Cardiac muscle cell (in vitro differentiated cells and primary cell): ENCODE data around the gene LCE7A. TPM values are rescaled to one million over a fixed set of nuclear protein-coding genes. Genes with fewer than 3 reads are reported as not detected.

Experiments used
- DNase-seq, 2 donors: peaks; one replicate each; pipeline versions ENCODE4 v3.0.0 to v3.0.0-alpha.2; 2010 to 2017; ENCODE audit warnings: low read depth in 1 of 2, low spot score in 1 of 2
- H3K27ac ChIP-seq: fragments of 200-600 bp; sonication (generic); 2 replicates; pipeline ENCODE4 v1.5.1; 2016
- H3K27me3 ChIP-seq: fragments of 200-600 bp; sonication (generic); 2 replicates; pipeline ENCODE4 v1.6.0; 2016; ENCODE audit warnings: control low read depth
- H3K36me3 ChIP-seq: fragments of 200-600 bp; sonication (generic); 2 replicates; pipeline ENCODE4 v1.5.1; 2016; ENCODE audit warnings: control low read depth
- H3K4me1 ChIP-seq: fragments of 200-600 bp; sonication (generic); 2 replicates; pipeline ENCODE4 v1.8.1; 2017; ENCODE audit warnings: low read depth, mild to moderate bottlenecking, mixed run types
- H3K4me3 ChIP-seq: fragments of 200-600 bp; sonication (generic); 2 replicates; pipeline ENCODE4 v1.5.1; 2016; ENCODE audit warnings: mild to moderate bottlenecking
- H3K9me3 ChIP-seq: fragments of 200-600 bp; sonication (generic); 2 replicates; pipeline ENCODE4 v1.5.1; 2017; ENCODE audit warnings: low read depth, mild to moderate bottlenecking, control low read depth
- CTCF ChIP-seq: IDR thresholded peaks from 2 replicates; pipeline ENCODE4 v1.5.1; 2012; ENCODE audit warnings: low read depth, mild to moderate bottlenecking, low read length
- polyA plus RNA-seq: library from polyadenylated mRNA; unstranded; fragments of >200 nt; fragmentation: Nextera tagmentation; extraction: Ambion mirVana; gene quantifications from 2 replicates; pipeline ENCODE4 v1.2.1, GENCODE V29; 2016
- total RNA-seq: library from RNA; depleted of rRNA; stranded (reverse); fragments of >200 nt; gene quantifications from 2 replicates; pipeline ENCODE4 v1.2.3, GENCODE V29; 2016

Gene LCE7A
- total RNA-seq (not detected in 2 replicates), polyA plus RNA-seq (not detected in 2 replicates)

GRCh38 chr1:152859696-152860095 lies at the start of gene LCE7A:
Gene LCE7A, plus strand, starts transcription at chr1:152859996. Its CDS starts 702 bp downstream, at chr1:152860698.
- Histone ChIP-seq H3K4me3 (no peak within 1 kb of the TSS), H3K4me1 (no peaks in the 10 kb centered on the region), H3K9me3 (no peaks in the 10 kb centered on the region), H3K27me3 (no peaks in the 10 kb centered on the region), H3K36me3 (no peaks in the 10 kb centered on the region), H3K27ac (no peak within 1 kb of the TSS)
- no peak for DNase-seq
- TF ChIP-seq CTCF: no peak

- H3K27ac ChIP-seq: no peak overlapping the region
- DNase-seq: no peak
- no peaks in the 10 kb centered on the region for H3K27me3 ChIP-seq
- no peaks in the 10 kb centered on the region for H3K9me3 ChIP-seq
- no peaks in the 10 kb centered on the region for H3K4me1 ChIP-seq
- TF ChIP-seq CTCF: no peak
- H3K36me3 ChIP-seq: no peaks in the 10 kb centered on the region
- no peak overlapping the region for H3K4me3 ChIP-seq
These were observed 48.7 kb upstream of the LCE7A start for GRCh38 chr1:152811050-152811449.

GRCh38 chr1:152811671-152812070 lies 48.1 kb upstream of the LCE7A start, which contains the start of gene LCE1B:
Gene LCE1B, plus strand, starts transcription at chr1:152811971. Its CDS starts 476 bp downstream, at chr1:152812447.
- H3K27me3 ChIP-seq: no peaks in the 10 kb centered on the region
- H3K27ac ChIP-seq: no peak within 1 kb of the TSS
- TF ChIP-seq CTCF: no peak
- H3K4me3 ChIP-seq: no peak within 1 kb of the TSS
- no peaks in the 10 kb centered on the region for H3K36me3 ChIP-seq
- H3K4me1 ChIP-seq: no peaks in the 10 kb centered on the region
- H3K9me3 ChIP-seq: no peaks in the 10 kb centered on the region
- no peak for DNase-seq

- no peaks in the 10 kb centered on the region for H3K4me1 ChIP-seq
- H3K36me3 ChIP-seq: no peaks in the 10 kb centered on the region
- DNase-seq: no peak
- peaks cover 7% of the 10 kb centered on the region for H3K9me3 ChIP-seq
- no peak overlapping the region for H3K4me3 ChIP-seq
- H3K27ac ChIP-seq: no peak overlapping the region
- no peaks in the 10 kb centered on the region for H3K27me3 ChIP-seq
- TF ChIP-seq CTCF: no peak
These were observed 42.5 kb upstream of the LCE7A start for GRCh38 chr1:152817309-152817708.

- DNase-seq: no peak
- H3K4me3 ChIP-seq: no peak overlapping the region
- no peaks in the 10 kb centered on the region for H3K4me1 ChIP-seq
- no peaks in the 10 kb centered on the region for H3K27me3 ChIP-seq
- H3K27ac ChIP-seq: no peak overlapping the region
- H3K36me3 ChIP-seq: no peaks in the 10 kb centered on the region
- peaks cover 2% of the 10 kb centered on the region for H3K9me3 ChIP-seq
- TF ChIP-seq CTCF: no peak
These were observed 36.5 kb upstream of the LCE7A start for GRCh38 chr1:152823294-152823693.

GRCh38 chr1:152824964-152825363 lies 34.8 kb upstream of the LCE7A start:
- H3K27me3 ChIP-seq: no peaks in the 10 kb centered on the region
- H3K36me3 ChIP-seq: no peaks in the 10 kb centered on the region
- H3K9me3 ChIP-seq: peaks cover 2% of the 10 kb centered on the region
- TF ChIP-seq CTCF: no peak
- H3K4me3 ChIP-seq: no peak overlapping the region
- DNase-seq: no peak
- H3K4me1 ChIP-seq: no peaks in the 10 kb centered on the region
- H3K27ac ChIP-seq: no peak overlapping the region
